ENCODE measurements around the gene NMT2.

NMT2 gene

GRCh38 chr10:15180736-15181135, 12.2 kb upstream of the NMT2 start:
- no peak for DNase-seq

GRCh38 chr10:15176269-15176668, 7.8 kb upstream of the NMT2 start:
- no peak for DNase-seq

GRCh38 chr10:15175587-15175986, 7.1 kb upstream of the NMT2 start:
- DNase-seq = no peak

GRCh38 chr10:15172306-15172840, 3.9 kb upstream of the NMT2 start:
- DNase-seq = no peak

GRCh38 chr10:15169555-15170401, 1.3 kb upstream of the NMT2 start:
- DNase-seq = peak; percentile 69

GRCh38 chr10:15168786-15169554, 477 bp upstream of the NMT2 start:
- peak; percentile 97 for DNase-seq

GRCh38 chr10:15167411-15168290, 842 bp downstream of the NMT2 start:
- DNase-seq = peak; percentile 65

- no peak for DNase-seq
Observed at GRCh38 chr10:15166325-15166724, 2.2 kb downstream of the NMT2 start.

- DNase-seq = peak; percentile 40
Observed at GRCh38 chr10:15163253-15163828, 5.2 kb downstream of the NMT2 start.

GRCh38 chr10:15158972-15159371, 9.5 kb downstream of the NMT2 start:
- DNase-seq = no peak

GRCh38 chr10:15158448-15158847, 10.0 kb downstream of the NMT2 start:
- DNase-seq = no peak

- peak; percentile 38 for DNase-seq
Observed at GRCh38 chr10:15155978-15156656, 12.4 kb downstream of the NMT2 start.

GRCh38 chr10:15152556-15152955, 15.9 kb downstream of the NMT2 start:
- no peak for DNase-seq

GRCh38 chr10:15150563-15150962, 17.9 kb downstream of the NMT2 start:
- DNase-seq = no peak

- DNase-seq = no peak
Observed at GRCh38 chr10:15149042-15149771, 19.3 kb downstream of the NMT2 start.

- DNase-seq = no peak
Observed at GRCh38 chr10:15147594-15148392, 20.7 kb downstream of the NMT2 start.

GRCh38 chr10:15146366-15146765, 22.1 kb downstream of the NMT2 start:
- DNase-seq = no peak

- DNase-seq = no peak
Observed at GRCh38 chr10:15144788-15145187, 23.7 kb downstream of the NMT2 start.

GRCh38 chr10:15141136-15142054, 27.1 kb downstream of the NMT2 start:
- DNase-seq = peak; percentile 36
